Skin epidermis (tissue), 12 donors: Measurements from ENCODE around the gene EML4.

Experiments
- H3K27ac ChIP-seq, 21 experiments: fragments of 200-600 bp; sonication (generic) in 11 of 21; one replicate each; pipeline ENCODE4 v1.5.0; 2020; ENCODE audit warnings: mild to moderate bottlenecking in 3 of 21, inconsistent platforms in 2 of 21, moderate library complexity in 2 of 21
- H3K4me3 ChIP-seq, 7 experiments: fragments of 200-600 bp; sonication (generic) in 2 of 7; one replicate each; pipeline ENCODE4 v1.5.0; 2020; ENCODE audit warnings: inconsistent platforms in 2 of 7, mild to moderate bottlenecking in 2 of 7, moderate library complexity in 1 of 7

Gene EML4

GRCh38 chr2:42211291-42211690 lies 42.1 kb downstream of the EML4 start:
- peak overlapping the region in 1 of 21 experiments; percentile 14 for H3K27ac ChIP-seq
- H3K4me3 ChIP-seq = no peak overlapping the region

GRCh38 chr2:42214669-42215068 lies 45.5 kb downstream of the EML4 start:
- H3K27ac ChIP-seq = no peak overlapping the region

DNA sequence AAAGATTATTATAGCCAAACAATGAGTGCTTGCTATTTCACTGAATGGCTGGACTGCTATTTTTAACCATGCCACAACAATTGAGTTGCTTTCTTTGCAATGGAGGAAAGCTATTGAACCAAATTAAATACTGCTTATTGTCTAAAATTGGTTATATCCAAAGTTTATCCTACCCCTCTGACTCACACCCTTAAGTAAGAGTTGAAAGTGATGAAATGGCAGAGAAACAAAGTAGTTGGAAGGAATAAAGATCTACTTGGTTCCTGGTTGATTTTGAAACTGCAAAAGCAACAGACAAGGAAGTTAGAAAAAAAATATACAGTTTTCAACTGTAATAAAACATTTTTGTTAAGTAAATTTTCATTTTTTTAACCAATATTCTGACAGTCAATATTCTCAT lies 47.5 kb downstream of the EML4 start:
- Histone ChIP-seq H3K4me3 (no peak overlapping the region), H3K27ac (no peak overlapping the region)

More at GRCh38 chr2:42214669-42215068, 45.5 kb downstream of the EML4 start:
- no peak overlapping the region for H3K4me3 ChIP-seq

GRCh38 chr2:42217307-42217706 lies 48.2 kb downstream of the EML4 start:
- H3K27ac ChIP-seq = no peak overlapping the region
- no peak overlapping the region for H3K4me3 ChIP-seq

DNA sequence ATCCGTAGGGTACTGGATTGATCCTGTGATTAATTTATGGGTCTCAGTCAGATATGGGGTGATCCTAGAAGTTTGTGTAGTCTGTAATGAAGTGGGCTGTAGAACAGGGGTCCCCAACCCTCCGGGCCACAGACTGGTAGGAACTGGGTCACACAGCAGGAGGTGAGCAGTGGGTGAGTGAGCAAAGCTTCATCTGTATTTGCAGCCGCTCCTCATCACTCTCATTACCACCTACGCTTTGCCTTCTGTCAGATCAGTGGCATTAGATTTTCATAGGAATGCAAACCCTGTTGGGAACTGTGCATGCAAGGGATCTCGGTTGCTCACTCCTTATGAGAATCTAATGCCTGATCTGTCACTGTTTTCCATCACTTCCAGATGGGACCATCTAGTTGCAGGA lies 48.8 kb downstream of the EML4 start:
- Histone ChIP-seq H3K4me3 (no peak overlapping the region), H3K27ac (no peak overlapping the region)

GRCh38 chr2:42218712-42219111 lies 49.6 kb downstream of the EML4 start:
- H3K4me3 ChIP-seq = no peak overlapping the region

GRCh38 chr2:42219160-42219559 lies 50.0 kb downstream of the EML4 start:
- Histone ChIP-seq H3K27ac (no peak overlapping the region), H3K4me3 (no peak overlapping the region)

More at GRCh38 chr2:42218712-42219111, 49.6 kb downstream of the EML4 start:
- H3K27ac ChIP-seq = no peak overlapping the region

GRCh38 chr2:42220566-42220965 lies 51.4 kb downstream of the EML4 start:
- Histone ChIP-seq H3K4me3 (no peak overlapping the region), H3K27ac (no peak overlapping the region)

GRCh38 chr2:42223067-42223854 lies 54.1 kb downstream of the EML4 start:
- peak overlapping the region in 5 of 21 experiments; percentile 17 to 63 (median 37) for H3K27ac ChIP-seq
- H3K4me3 ChIP-seq = no peak overlapping the region

DNA sequence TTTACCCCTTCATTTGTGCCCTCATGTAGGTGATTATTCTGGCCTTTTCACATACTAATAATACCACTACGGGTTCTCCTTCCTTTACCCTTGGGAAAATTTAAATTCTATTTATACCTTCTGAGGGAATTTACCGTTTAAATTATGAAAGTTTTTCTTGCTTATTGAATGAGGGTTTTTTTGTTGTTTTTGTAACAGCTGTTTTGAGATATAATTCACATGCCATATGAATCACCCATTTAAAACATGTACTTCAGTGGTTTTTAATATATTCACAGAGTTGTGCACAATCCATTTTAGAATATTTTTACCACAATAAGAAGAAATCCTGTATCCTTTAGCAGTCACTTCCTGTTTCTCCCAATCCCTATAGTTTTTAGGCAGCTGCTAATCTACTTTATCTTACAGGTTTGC lies 54.7 kb downstream of the EML4 start:
- peak overlapping the region in 5 of 21 experiments; percentile 17 to 63 (median 37) for H3K27ac ChIP-seq

DNA sequence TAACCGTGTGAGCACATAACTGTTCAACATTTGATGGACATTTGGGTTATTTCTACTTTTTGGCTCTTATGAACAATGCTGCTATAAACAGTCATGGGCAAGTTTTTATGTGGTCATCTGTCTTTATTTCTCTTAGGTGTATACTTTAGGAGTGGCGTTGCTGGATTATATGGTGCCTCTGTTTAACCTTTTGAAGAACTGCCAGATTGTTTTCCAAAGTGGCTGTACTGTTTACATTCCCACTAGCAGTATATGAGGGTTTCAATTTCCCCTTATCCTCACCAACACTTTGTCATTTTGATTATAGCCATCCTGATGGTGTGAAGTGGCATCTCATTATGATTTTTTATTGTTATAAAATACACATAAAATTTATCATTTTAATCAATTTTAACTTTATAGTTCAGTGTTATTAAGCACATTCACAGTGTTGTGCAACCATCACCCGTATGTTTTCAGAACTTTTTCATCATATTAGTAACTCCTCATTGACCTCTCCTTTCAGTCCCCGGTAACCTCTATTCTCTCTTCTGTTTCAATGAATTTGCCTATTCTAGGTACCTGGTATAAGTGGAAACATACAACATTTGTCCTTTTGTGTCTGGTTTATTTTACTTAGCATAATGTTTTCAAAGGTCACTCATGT lies 55.4 kb downstream of the EML4 start:
- H3K27ac ChIP-seq = peak overlapping the region in 3 of 21 experiments; percentile 13 to 37 (median 17)

More for the DNA sequence above, 54.7 kb downstream of the EML4 start:
- no peak overlapping the region for H3K4me3 ChIP-seq

DNA sequence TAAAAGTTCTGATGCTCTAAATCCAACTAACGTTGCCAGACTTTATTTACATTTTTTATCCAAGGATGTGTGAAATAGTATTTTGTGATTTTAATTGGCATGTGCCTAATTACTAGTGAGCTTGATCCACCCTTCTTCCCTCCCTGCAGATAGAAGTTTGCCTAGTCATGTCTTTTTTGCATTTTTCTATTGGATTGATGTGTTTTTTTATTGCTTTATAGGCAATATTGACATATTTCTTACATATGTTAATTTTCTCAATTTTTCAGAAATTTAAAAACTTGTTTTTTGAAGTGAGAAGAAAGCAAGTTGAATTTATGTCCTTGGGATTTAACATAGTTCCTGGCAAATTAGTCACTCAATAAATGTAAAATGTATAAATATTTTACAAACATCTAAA lies 56.4 kb downstream of the EML4 start:
- Histone ChIP-seq H3K27ac (no peak overlapping the region), H3K4me3 (no peak overlapping the region)

More for the DNA sequence above, 55.4 kb downstream of the EML4 start:
- H3K4me3 ChIP-seq = no peak overlapping the region

DNA sequence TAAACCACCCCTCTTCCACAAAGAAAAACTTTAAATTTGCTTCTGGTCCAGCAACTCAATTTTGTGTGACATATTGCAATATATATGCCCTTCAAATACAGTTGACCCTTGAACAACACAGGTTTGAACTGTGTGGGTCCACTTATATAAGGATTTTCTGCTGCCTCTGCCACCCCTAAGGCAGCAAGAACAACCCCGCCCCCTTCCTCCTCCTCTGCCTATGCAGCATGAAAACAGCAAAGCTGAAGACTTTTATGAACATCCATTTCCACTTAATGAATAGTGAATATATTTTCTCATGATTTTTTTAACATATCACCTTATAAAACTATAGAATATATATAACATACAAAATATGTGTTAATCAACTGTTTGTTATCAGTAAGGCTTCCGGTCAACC lies 58.3 kb downstream of the EML4 start:
- H3K27ac ChIP-seq = no peak overlapping the region
- no peak overlapping the region for H3K4me3 ChIP-seq

DNA sequence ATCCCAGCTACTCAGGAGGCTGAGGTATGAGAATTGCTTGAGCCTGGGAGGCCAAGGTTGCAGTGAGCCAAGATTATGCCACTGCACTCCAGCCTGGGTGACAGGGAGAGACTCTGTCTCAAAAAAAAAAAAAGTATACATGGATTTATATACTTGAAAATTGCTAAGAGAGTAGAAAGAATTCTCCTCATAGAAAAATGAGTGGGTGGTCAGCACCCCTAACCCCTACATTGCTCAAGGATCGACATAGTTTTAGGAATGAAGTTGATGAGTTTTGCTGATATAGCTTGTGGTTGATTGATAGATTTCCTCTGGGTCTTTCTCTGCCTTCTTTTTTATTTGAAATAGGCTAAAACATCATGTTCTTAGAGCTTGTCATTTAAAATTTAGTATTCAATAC lies 58.9 kb downstream of the EML4 start:
- no peak overlapping the region for H3K27ac ChIP-seq
- no peak overlapping the region for H3K4me3 ChIP-seq

DNA sequence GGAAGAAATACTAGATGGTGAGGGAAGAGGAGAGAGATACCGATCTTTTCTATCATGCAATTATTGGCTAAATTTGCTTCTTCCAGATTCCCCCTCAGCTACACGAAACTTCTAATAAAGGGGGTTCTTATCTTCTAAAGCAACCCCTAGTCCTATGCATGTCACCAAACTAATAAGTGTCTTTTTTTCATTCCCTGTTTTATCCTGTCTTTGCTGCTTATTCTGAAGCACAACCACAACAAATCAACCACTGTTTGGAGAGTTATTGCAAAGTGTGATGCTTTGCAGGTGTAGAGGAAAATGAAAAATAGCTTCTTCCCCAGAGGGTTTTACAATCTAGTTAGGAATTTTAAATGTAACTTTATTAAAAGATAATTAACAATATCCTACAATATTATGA lies 60.8 kb downstream of the EML4 start:
- Histone ChIP-seq H3K4me3 (no peak overlapping the region), H3K27ac (no peak overlapping the region)

DNA sequence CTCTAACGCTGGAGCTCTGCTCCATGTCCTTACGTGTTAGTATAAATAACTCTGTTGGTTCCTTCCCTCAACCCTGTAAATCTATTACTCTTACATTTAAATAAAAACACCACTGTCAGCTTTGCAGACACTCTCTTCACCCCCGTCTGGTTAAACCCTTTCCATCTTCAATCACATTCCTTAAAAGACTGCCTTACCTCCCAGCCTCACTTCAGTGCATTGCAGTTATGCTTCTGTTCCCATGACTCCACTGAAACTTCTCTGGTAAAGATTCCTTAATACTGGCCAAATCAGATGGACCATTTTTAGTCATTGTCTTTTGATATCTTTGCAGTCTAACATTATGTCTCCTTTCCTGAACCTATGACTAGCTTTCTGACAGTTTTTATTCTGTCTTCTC lies 61.7 kb downstream of the EML4 start:
- Histone ChIP-seq H3K27ac (no peak overlapping the region), H3K4me3 (no peak overlapping the region)

DNA sequence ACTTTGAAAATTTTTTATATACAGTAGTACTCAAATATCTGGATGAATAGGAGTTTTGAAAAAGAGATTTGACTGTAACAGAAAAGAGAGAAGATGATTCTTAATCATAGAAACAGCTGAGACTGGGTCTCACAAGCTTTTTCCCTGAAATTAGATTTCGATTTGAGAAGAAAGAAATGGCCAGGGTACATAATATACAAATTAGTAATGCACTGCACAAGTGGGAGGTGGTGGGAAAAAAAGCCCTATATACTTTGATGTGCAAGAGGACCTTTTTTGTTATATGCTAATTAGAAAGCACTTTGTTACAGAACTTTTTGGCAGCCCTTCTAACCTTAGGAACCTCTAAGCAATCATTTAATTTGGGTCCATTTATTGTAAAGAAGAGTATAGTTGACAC lies 62.9 kb downstream of the EML4 start:
- no peak overlapping the region for H3K4me3 ChIP-seq
- no peak overlapping the region for H3K27ac ChIP-seq

DNA sequence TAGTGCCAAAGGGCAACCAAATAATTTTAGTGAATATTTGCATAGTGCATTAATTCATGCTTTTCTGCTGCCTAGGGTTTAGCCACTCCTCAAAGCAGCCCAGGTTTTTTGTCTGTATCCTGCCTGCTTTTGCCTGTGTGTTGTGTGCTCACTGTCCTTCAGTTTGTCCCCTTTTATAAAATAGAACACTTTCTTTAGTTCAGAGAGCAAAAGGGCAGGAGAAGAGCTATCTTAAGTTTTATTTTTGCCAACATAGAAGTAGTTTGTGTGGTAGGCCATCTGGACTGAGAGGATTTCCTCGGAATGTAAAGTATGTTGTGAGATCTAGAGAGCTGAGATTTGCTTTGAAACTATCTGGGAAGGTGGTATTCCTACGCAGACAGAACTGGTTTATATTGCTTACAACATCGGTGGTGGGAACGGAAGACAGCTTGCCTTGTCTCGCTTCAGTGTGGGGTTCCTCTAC lies 64.9 kb downstream of the EML4 start:
- Histone ChIP-seq H3K4me3 (no peak overlapping the region), H3K27ac (no peak overlapping the region)

DNA sequence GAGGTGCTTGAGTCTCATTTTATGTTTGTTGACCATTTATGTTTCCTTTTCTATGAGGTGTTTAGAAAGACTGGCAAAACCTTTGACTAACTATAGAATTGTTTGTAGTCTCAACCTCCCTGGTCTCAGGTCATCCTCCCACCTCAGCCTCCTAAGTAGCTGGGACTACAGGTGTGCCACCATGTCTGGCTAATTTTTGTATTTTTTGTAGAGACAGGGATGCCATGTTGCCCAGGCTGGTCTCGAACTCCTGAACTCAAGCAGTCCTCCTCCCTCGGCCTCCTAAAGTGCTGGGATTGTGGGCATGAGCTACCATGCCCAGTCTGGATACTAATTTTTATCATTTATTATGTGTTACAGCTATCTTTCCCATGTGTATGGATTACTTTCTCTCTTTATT lies 67.8 kb downstream of the EML4 start:
- Histone ChIP-seq H3K27ac (no peak overlapping the region), H3K4me3 (no peak overlapping the region)

- Histone ChIP-seq H3K4me3 (no peak overlapping the region), H3K27ac (no peak overlapping the region)
Measured at GRCh38 chr2:42238644-42239288, 69.6 kb downstream of the EML4 start.

GRCh38 chr2:42239289-42239661 lies 70.1 kb downstream of the EML4 start:
- H3K4me3 ChIP-seq = no peak overlapping the region
- H3K27ac ChIP-seq = no peak overlapping the region
